HG02981 (cell line): Measurements from ENCODE around the gene MYL12B.
"Not testable (repeated sequence)": the region's sequence is repeated elsewhere in the genome, so short reads cannot be mapped to it uniquely, and the experiment has no call there.

Source experiments
- ATAC-seq: cut with Tn5 transposase; IDR thresholded peaks from one replicate; pipeline ENCODE4 v1.9.1; 2021; ENCODE audit warnings: mild to moderate bottlenecking, moderate library complexity; ENCODE audit not compliant: unreplicated experiment

MYL12B gene

GRCh38 chr18:3294435-3295080 is 32.6 kb downstream of the MYL12B start:
- no peak for ATAC-seq

GRCh38 chr18:3297025-3297984 is 35.4 kb downstream of the MYL12B start:
- ATAC-seq, result peak; percentile 98

DNA sequence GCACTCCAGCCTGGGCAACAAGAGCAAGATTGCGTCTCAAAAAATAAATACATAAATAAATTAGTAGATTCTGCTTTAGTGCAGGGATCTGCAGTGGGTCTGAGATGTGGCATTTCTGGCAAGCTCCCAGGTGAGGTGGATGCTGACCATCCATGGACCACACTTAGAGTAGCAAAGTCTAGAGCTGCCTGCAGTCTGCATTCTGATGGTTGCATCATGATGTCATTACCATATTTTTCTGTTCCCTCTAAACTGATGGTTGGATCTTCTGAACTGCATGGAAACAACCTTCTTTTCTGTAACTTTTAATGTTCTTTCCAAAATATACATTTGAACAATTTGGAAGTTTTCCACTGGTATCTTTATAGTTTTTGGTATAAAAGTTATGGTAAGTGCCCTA is 42.9 kb downstream of the MYL12B start:
- ATAC-seq, result no peak

DNA sequence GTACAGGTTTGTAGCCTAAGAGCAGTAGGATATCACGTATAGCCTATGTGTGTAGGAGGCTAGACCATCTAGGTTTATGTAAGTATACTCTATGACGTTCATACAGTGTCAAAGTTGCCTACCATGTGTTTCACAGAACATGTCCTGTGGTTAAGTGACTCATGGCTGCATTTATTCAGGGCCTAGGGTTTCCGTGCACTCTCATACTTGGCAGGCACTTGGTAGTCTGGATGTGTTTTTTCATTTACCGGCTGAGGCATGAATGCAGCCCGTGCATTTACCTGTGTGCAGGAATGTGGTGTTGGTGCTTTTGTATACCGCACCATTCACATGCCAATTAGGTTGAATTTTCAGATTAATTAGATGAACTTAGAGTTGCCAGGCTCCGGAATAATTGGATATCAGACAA is 43.4 kb downstream of the MYL12B start:
- ATAC-seq, result no peak

- no peak for ATAC-seq
Observed at GRCh38 chr18:3305933-3306332, 44.0 kb downstream of the MYL12B start.

DNA sequence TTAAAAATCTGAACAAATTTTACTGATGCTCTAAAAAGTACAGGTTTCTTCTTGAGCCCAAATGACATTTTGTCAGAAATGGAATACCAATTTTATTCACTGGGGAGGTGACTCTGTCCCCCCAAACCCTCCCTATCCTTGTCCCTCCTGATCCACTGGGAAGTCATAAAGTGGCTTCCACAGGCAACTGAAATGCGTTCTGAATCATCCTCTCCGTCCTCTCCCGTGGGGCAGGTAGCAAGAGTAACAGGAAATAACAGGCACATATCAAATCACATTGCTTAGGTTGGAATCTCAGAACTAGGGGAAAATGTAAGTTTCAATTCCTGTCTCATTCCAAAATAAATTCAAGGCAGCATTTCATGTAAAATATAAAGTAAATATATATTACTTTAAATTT is 44.5 kb downstream of the MYL12B start:
- no peak for ATAC-seq

DNA sequence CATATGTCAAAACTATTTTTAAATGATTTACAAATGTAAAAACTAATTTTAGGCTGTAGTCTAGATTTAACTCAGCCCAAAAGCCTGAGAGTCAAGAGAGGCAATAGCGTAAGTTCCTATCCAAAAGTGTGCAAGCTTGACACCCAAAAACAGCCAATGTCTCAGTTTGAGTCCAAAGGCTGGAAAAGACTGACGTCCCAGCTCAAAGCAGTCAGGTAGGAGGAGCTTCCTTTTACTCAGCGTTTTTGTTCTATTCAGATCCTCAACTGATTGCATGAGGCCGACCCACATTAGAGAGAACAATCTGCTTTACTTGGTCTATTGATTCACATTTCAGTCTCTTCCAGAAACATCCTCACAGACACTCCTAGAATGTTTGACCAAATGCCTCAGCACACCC is 51.8 kb downstream of the MYL12B start:
- ATAC-seq, result no peak

DNA sequence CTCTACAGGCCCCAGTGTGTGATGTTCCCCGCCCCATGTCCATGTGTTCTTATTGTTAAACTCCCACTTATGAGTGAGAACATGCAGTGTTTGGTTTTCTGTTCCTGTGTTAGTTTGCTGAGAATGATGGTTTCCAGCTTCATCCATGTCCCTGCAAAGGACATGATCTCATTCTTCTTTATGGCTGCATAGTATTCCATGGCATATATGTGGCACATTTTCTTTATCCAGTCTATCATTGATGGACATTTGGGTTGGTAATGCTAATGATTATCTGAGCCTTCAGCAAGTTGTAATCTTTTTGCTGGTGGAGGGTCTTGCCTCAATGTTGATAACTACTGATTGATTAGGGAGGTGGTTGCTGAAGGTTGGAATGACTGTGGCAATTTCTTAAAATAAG is 53.4 kb downstream of the MYL12B start:
- ATAC-seq, result not testable (repeated sequence)

- no peak for ATAC-seq
Observed at GRCh38 chr18:3319399-3319798, 57.5 kb downstream of the MYL12B start.

GRCh38 chr18:3319894-3320454 is 58.0 kb downstream of the MYL12B start:
- ATAC-seq, result no peak

DNA sequence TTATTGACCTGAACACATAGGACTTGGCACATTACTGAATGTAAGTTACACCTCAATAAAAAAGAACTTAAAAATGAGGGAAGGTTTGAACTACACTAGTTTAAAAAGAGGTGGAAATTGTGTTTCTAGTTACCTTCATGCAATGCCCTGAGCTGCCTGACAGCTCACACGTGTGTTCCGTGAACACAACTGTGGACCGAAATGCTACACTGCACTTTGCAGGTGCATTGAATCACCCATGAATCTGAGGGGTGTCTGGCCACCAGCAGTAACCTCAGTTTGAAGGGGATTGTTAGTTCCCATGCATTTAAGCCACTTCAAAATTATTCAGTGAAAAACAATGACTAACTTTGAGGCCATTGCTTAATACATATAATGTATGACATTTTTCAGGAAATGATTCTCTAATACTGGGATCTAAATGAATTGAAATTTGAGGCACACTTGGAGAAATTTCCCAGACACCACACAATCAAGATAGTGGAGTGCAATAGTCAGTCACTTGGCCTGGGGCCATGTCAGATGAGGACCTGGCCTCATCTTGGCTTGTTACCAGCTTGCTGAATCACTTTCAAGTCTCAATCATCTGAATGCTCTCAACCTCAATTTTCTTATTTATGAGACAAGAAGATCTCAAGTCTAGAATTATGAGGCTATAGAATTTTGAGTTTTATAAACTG is 59.3 kb downstream of the MYL12B start:
- ATAC-seq, result no peak

GRCh38 chr18:3323900-3324299 is 62.0 kb downstream of the MYL12B start:
- no peak for ATAC-seq
